ENCODE measurements around the gene HMHB1.

Gene HMHB1

DNA sequence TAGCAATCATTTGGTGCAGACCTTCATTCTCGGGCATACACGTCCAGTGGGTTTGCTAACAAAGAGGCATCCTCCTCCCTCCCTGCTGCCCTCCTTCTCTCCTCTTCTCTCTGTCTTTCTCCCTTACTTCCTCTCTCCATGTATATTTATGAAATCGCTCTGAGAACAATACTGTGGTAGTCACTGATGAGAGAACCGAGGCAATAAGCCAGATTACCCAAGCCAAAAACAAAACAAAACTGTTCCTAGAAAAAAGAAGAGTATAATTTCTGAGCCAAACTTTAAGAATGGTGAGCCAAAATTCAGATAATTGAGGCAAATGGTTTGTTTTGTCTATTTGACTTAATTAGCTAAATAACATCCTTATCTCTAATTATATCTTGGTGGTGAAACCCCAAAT lies 15.8 kb upstream of the HMHB1 start:
- TF ChIP-seq GABPA (IDR thresholded peaks at IDR 0.05; ENCODE audit: low read depth) (no peak), POLR2AphosphoS5 (IDR thresholded peaks at IDR 0.05; ENCODE audit: low read depth) (no peak), SPI1 (IDR thresholded peaks at IDR 0.05; ENCODE audit: borderline replicate concordance, low read depth) (no peak)
- TF ChIP-seq, protein P1, sequence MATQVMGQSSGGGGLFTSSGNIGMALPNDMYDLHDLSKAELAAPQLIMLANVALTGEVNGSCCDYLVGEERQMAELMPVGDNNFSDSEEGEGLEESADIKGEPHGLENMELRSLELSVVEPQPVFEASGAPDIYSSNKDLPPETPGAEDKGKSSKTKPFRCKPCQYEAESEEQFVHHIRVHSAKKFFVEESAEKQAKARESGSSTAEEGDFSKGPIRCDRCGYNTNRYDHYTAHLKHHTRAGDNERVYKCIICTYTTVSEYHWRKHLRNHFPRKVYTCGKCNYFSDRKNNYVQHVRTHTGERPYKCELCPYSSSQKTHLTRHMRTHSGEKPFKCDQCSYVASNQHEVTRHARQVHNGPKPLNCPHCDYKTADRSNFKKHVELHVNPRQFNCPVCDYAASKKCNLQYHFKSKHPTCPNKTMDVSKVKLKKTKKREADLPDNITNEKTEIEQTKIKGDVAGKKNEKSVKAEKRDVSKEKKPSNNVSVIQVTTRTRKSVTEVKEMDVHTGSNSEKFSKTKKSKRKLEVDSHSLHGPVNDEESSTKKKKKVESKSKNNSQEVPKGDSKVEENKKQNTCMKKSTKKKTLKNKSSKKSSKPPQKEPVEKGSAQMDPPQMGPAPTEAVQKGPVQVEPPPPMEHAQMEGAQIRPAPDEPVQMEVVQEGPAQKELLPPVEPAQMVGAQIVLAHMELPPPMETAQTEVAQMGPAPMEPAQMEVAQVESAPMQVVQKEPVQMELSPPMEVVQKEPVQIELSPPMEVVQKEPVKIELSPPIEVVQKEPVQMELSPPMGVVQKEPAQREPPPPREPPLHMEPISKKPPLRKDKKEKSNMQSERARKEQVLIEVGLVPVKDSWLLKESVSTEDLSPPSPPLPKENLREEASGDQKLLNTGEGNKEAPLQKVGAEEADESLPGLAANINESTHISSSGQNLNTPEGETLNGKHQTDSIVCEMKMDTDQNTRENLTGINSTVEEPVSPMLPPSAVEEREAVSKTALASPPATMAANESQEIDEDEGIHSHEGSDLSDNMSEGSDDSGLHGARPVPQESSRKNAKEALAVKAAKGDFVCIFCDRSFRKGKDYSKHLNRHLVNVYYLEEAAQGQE (IDR thresholded peaks at IDR 0.05; ENCODE audit: insufficient replicate concordance, low read depth), result no peak
- TF ChIP-seq, protein P2, sequence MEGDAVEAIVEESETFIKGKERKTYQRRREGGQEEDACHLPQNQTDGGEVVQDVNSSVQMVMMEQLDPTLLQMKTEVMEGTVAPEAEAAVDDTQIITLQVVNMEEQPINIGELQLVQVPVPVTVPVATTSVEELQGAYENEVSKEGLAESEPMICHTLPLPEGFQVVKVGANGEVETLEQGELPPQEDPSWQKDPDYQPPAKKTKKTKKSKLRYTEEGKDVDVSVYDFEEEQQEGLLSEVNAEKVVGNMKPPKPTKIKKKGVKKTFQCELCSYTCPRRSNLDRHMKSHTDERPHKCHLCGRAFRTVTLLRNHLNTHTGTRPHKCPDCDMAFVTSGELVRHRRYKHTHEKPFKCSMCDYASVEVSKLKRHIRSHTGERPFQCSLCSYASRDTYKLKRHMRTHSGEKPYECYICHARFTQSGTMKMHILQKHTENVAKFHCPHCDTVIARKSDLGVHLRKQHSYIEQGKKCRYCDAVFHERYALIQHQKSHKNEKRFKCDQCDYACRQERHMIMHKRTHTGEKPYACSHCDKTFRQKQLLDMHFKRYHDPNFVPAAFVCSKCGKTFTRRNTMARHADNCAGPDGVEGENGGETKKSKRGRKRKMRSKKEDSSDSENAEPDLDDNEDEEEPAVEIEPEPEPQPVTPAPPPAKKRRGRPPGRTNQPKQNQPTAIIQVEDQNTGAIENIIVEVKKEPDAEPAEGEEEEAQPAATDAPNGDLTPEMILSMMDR (IDR thresholded peaks at IDR 0.05; ENCODE audit: insufficient read depth, low read length), result no peak
- no peak for DNase-seq (ENCODE audit: low read depth in 1 of 2, low spot score in 1 of 2)
- Histone ChIP-seq H3K27ac (replicated peaks) (no peak overlapping the region), H3K4me3 (replicated peaks; ENCODE audit: insufficient read depth, low read length) (no peak overlapping the region), H3K27me3 (ENCODE audit: insufficient read depth, poor library complexity, severe bottlenecking) (no peaks in the 10 kb centered on the region)

DNA sequence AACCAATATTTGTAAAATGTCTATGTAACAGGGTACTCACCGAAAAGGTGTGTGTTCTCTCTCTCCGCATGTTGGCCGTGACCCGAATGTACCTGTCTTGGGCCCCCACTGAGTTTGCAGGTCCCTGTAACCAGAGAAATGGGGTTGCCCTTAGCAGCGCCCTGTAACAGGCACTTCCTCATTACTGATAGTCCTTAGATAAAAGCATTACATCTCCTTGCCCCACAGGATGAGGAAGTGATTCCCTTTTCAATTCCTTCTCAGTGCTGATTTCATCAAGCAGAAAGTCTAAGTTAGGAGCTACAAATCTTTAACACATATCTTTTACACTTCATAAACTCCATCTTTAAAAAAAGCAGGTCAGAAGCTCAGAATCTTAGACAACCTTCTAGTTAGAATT lies 15.2 kb upstream of the HMHB1 start:
- H3K27ac ChIP-seq (replicated peaks), result no peak overlapping the region
- no peak overlapping the region for H3K4me3 ChIP-seq (replicated peaks; ENCODE audit: insufficient read depth, low read length)
- no peaks in the 10 kb centered on the region for H3K27me3 ChIP-seq (ENCODE audit: insufficient read depth, poor library complexity, severe bottlenecking)
- TF ChIP-seq GABPA (IDR thresholded peaks at IDR 0.05; ENCODE audit: low read depth), result no peak
- peak; percentile 99 for TF ChIP-seq SPI1 (IDR thresholded peaks at IDR 0.05; ENCODE audit: borderline replicate concordance, low read depth)
- DNase-seq (ENCODE audit: low read depth in 1 of 2, low spot score in 1 of 2), result peak; percentile 41 to 48

DNA sequence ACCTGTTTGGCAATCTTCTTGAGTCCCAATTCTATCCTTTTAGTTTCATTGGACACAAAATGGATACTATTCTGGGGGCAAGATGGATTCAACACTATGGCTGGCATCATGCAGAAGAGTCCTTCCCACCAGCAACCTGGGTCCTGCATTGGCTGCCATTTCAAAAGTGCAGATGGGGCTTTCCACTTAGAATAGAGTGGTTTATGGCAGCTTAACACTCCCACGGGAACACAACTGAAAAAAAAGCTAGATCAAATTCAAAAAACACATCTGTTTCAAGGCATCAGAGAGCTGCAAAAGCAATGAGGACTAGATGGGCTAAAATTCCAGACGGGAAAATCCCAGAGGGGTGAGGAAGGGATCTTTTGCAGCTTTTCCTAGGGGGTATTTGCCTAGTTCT lies 11.2 kb upstream of the HMHB1 start:
- no peak for DNase-seq (ENCODE audit: low read depth in 1 of 2, low spot score in 1 of 2)
- Histone ChIP-seq H3K27me3 (ENCODE audit: insufficient read depth, poor library complexity, severe bottlenecking) (no peaks in the 10 kb centered on the region), H3K4me3 (replicated peaks; ENCODE audit: insufficient read depth, low read length) (no peak overlapping the region), H3K27ac (replicated peaks) (no peak overlapping the region)
- TF ChIP-seq POLR2AphosphoS5 (IDR thresholded peaks at IDR 0.05; ENCODE audit: low read depth) (no peak), GABPA (IDR thresholded peaks at IDR 0.05; ENCODE audit: low read depth) (no peak), SPI1 (IDR thresholded peaks at IDR 0.05; ENCODE audit: borderline replicate concordance, low read depth) (no peak)
- TF ChIP-seq, protein P1 (IDR thresholded peaks at IDR 0.05; ENCODE audit: insufficient replicate concordance, low read depth), result no peak
- TF ChIP-seq, protein P2 (IDR thresholded peaks at IDR 0.05; ENCODE audit: insufficient read depth, low read length), result no peak

DNA sequence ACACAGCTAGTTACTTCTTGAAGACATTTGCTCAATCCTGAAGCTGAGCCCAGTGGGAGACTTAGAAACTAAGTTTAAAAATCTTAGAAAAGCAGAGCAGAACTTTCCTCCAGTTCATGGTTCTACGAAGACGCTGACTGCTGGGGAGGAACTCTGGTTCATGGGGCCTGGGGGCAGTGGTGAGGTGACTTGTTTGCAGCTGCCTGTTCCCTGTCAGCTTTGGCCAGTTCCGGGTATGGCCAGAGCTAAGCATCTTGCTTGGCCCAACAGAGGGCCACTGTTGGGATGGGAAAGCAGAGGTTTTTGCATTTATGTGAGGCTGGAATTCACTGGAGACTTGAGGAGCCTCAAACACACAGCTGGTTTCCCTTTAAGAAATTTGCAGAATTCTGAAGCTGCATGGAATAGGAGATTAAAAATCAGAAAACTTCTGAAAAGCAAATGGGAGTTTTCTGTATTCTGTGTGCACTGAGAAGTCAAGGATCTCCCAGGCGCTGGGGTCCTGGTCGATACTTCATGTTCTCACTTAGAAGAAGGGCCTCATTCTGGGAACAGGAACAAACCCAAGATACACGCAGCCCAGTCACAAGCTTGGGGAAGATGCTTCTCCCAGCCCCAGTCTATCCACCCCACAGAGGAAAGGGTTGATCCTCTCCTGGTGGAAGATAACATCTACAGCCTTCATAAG lies 10.6 kb upstream of the HMHB1 start:
- TF ChIP-seq SPI1 (IDR thresholded peaks at IDR 0.05; ENCODE audit: borderline replicate concordance, low read depth) (no peak), GABPA (IDR thresholded peaks at IDR 0.05; ENCODE audit: low read depth) (no peak), POLR2AphosphoS5 (IDR thresholded peaks at IDR 0.05; ENCODE audit: low read depth) (no peak)
- TF ChIP-seq, protein P1 (IDR thresholded peaks at IDR 0.05; ENCODE audit: insufficient replicate concordance, low read depth), result no peak
- TF ChIP-seq, protein P2 (IDR thresholded peaks at IDR 0.05; ENCODE audit: insufficient read depth, low read length), result no peak
- H3K27me3 ChIP-seq (ENCODE audit: insufficient read depth, poor library complexity, severe bottlenecking), result no peaks in the 10 kb centered on the region
- no peak overlapping the region for H3K27ac ChIP-seq (replicated peaks)
- no peak overlapping the region for H3K4me3 ChIP-seq (replicated peaks; ENCODE audit: insufficient read depth, low read length)
- DNase-seq (ENCODE audit: low read depth in 1 of 2, low spot score in 1 of 2), result no peak

All from HL-60 (cell line).